Activated CD8-positive, alpha-beta memory T cell treated with anti-CD3 and anti-CD28 coated beads, Interleukin-2, amount 50 U/mL, for 1 hour (primary cell): ENCODE measurements around the gene CYP27A1.
"Not testable (repeated sequence)": the region's sequence is repeated elsewhere in the genome, so short reads cannot be mapped to it uniquely, and the experiment has no call there.

Source experiments
- DNase-seq: peaks from one replicate; pipeline ENCODE4 v3.0.0-alpha.2; 2020; ENCODE audit errors: extremely low read depth

CYP27A1 gene

DNA sequence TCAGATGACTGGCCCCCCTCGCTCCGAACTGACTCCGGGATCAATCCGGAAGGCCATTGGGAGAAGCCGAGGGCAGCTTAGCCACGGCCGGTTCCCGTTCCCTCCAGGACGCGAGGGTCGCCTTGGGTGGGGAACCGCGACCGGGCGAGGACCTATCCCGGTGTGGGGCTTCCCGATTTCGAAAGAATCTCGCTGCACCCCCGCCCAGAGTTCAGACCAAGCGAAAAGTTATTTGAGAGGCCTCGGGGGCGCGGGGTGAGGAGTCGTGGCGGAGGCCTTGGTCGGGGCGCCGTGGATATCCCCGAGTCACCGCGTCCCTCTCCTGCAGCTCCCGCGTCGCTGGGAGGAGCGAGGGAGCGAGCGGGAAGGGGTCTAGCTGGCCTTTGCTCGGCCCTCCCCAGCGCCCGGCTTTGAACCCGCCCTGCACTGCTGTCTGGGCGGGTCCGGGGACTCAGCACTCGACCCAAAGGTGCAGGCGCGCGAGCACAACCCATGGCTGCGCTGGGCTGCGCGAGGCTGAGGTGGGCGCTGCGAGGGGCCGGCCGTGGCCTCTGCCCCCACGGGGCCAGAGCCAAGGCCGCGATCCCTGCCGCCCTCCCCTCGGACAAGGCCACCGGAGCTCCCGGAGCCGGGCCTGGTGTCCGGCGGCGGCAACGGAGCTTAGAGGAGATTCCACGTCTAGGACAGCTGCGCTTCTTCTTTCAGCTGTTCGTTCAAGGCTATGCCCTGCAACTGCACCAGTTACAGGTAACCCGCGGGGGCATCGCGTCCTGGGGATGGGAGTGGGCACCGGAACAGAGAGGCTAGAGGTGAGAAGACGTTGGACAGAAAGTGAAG, at the start of gene CYP27A1:
Gene CYP27A1 (plus strand): TSS at position 457 of the 837 bp plus-strand sequence. CDS start 36 bp downstream, at position 493.
- DNase-seq = no peak

DNA sequence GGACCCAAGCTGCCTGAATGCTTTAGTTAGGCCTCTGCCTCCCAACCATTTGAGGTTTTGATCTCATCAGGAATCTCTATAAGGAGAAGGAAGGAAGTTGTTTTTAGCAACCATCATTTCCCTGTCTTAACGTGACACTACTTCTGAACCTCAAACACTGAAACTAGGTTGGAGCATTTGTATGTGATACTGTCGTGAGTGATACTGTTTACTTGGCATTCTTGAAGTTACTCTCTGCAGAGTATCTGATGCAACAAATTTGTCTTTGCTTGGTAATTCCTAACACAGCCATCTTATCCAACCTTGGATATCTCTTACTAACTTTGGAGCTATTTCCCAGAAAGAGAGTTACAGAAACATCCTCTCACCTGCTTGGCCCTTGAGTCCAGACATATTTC, 49.2 kb upstream of the CYP27A1 start:
- DNase-seq = no peak

DNA sequence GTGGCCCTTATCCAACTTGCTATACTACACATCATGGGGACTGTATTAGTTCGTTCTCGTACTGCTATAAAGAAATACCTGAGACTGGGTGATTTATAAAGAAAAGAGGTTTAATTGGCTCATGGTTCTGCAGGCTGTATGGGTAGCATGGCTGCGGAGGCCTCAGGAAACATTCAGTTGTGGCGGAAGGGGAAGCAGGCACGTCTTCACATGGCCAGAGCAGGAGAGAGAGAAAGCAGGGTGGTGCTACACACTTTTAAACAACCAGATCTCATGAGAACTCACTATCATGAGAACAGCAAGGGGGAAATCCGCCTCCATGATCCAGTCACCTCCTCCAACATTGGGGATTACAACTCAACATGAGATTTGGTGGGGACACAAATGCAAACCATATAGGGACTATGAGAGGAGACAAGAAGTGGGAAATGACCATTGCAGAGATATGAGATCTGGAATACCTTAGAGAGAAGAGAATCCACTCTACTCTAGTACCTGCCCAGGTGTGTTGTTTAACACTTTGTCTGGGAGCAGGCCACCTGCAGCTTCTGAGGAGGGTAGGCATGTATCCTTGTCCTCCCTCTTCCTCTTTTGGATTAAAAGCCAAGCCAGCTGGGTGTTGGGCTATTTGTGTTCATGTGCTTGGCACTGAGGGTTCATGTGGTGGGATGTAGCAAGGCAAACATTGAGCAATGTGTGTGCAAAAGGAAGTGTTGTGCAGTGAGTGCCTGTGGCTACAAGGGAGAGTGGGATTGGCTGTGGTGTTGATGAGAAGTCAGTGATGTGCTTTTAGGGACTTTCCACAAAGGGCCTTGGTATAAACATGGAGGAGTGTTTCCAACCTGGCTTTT, 48.6 kb upstream of the CYP27A1 start:
- DNase-seq = no peak

DNA sequence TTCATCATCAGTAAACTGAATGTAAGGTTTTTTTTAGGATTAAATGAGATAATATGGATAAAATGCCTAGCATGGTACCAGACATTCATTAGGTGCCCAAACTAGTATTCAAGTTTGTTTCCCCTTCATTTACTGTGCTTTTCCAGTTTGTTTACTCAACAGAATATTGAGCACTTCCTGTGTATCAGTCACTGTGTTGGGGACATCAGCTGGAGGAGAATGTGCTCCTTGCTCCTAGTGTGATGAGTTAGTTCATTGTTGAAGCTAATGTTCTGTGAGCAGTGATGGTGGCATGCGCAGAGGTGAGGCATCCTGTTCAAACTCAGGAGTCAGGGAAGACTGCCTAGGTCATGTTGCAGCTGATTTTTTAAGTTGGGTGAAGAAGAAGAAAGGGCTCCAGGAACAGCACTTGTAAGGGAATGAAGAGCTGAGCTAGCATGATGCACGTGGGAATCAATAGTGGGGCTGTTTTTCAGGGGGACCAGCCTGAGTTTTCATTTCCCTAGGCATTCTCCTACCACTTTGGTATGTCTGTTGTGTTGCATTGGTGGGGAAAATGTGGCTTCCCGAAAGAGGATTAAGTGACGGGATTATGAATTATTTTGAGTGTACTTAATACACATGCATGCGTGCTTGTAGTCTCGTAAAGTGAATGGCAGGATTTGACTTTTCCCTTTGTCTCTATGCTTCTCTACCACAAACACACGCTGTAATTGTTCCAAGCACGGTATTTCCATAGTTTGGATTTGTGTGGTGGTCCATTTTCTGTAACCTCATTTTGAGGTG, 47.6 kb upstream of the CYP27A1 start:
- DNase-seq = no peak

DNA sequence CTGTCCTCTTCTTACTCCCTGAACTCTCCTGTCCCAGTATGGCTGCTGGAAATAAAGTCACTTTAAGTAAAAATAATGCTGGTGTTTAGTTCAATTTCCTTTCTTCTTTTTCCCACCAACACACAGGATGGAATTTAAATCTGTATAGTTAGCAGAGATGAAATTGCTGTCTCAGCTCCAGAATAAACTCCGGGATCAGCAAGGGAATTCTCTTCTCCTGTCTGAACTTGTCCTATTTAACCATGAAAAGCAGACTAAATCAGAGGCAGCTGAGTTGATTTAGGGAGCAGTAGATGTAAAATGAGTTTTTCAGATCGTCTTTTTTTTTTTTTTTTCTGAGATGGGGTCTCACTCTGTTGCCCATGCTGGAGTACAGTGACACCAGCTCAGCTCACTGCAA, 45.4 kb upstream of the CYP27A1 start:
- no peak for DNase-seq

DNA sequence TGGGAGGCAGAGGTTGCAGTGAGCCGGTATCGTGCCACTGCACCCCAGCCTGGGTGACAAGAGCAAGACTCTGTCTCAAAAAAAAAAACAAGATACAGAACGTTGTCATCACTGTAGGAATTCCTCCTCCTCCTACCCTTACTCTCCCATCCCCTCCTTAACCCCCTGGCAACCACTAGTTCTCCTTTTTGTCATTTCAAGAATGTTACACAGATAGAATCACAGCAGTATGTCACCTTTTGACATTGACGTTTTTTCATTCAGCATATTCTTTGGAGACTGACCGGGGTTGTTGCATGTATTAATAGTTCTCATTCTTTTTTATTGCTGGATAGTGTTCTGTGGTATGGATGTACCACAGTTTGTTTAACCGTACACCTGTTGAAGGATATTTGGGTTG, 38.9 kb upstream of the CYP27A1 start:
- DNase-seq = no peak

DNA sequence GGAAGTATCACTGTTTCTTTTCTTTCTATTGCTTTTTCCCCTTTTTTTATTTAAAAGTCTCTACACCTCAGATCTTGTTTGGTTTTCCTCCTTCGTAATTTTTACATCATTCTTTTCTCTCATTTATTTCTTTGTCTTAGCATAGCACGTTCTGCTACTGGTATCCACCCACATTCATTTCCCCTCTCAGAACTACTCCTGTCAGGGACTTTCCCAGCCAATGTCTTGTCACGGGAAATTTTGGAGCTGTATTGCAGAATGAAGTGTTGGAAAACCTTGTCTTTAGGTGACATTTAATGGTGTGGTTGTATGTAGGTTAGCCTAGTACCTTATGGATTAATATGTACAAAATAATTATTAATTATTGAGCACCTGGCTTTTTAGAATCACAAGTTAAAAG, 37.3 kb upstream of the CYP27A1 start:
- no peak for DNase-seq

DNA sequence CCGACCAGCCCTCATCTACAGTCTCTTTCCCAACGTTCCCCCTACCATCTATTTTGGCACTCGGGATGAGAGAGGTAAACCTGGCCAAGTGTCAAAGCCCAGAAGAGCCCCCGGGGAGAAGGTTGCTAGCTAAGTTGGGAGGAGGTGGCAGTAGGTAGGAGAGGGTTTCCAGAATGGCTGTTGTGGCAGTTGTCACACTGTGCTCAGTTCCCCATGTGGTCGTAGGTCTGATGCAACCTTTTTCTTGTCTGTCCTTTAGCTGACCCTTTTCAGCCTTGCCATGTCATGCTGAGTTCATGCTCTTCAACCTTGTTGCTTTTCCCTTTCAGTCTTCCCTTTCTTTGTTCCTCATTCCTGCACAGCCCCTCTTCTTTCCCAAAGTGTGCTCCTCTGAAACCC, 36.8 kb upstream of the CYP27A1 start:
- no peak for DNase-seq

DNA sequence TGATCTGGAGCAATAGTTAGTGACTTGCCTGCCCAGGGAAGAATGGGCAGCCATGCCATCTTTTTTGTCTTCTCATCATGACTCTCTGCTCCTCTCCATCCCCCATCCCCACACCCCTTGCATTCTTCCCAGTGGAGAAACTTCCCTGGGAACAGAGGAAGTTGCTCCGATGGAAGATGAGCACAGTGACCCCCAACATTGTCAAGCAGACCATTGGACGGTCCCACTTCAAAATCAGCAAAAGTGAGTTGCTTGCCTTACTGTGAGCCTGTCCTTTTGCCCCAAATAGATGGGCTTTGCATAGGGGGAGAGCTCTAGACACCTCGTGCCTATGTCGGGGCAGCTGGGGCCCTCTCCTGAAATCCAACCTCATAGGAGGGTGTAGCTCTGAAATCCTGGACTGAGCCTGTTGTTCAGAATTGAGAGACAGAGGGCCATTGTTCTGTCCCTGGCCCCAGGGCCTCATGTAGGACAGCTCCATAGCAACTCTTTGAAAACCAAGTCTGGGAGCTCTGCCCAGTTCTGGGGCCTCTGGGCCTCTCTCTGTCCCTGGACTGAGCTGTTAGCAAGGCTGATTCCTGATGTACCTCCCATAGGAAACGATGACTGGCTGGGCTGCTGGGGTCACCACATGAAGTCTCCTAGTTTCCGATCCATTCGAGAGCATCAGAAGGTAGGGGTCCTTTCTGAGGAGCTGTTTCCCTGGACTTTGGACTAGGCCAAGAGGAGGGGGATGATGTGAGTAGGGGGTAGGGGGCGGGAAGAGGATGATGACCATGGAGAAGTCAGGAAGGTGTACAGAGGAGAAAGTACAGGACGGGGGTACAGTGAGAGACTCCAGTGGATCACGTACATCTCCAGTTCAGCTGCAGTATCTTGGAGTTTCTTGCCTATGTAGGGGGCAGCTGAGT, 36.1 kb upstream of the CYP27A1 start:
- no peak for DNase-seq

DNA sequence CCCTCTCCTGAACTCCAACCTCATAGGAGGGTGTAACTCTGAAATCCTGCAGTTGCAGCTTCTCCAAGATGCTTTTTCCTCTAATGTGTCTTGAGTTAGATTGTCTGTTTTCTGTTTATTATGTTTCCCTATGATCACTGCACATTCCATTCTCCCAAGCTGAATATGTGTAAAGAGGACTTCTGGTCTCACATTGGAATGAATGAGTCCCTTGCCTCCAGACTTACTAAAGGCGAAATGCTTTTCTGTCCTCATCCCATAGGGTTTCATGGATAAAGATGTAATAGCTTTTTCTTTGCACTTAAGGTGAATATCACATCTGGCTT, 35.5 kb upstream of the CYP27A1 start:
- DNase-seq = no peak

DNA sequence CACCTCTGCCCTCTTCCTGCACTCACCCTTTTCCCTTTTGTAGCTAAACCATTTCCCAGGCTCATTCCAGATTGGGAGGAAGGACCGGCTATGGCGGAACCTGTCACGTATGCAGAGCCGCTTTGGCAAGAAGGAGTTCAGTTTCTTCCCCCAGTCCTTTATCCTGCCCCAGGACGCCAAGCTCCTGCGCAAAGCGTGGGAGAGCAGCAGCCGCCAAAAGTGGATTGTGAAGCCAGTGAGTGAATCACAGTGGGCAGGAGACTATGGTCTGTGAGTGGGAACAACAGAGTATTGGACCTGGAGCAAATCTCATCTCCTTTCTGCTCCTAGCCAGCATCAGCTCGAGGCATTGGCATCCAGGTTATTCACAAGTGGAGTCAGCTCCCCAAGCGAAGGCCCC, 35.0 kb upstream of the CYP27A1 start:
- no peak for DNase-seq

DNA sequence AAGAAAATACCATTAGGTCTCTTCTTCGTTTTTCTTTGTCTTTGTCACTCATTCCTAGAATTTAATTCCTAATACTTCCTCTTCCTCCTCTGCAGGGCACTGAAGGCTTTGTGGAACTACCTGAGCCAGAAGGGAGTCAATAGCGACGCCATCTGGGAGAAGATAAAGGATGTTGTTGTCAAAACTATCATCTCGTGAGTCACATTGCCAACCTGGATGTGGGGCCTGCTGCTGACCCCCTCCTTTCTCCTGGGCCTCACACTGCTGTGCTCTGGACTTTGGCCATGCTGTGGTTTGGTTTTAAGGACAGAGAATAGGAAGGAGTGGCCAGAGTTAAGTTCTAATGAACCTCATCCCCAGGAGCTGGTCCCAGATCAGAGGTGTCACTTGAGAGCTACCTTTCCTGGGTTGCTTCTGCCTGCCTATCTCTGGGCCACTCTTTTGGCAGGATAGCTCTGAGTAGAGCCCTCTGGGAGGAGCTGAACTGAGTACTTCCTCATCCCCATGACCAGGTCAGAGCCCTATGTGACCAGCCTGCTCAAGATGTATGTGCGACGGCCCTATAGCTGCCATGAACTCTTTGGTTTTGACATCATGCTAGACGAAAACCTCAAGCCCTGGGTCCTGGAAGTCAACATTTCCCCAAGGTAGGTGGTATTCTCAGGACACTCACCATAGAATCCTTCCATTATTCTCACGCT, 33.1 kb upstream of the CYP27A1 start:
- DNase-seq = no peak

DNA sequence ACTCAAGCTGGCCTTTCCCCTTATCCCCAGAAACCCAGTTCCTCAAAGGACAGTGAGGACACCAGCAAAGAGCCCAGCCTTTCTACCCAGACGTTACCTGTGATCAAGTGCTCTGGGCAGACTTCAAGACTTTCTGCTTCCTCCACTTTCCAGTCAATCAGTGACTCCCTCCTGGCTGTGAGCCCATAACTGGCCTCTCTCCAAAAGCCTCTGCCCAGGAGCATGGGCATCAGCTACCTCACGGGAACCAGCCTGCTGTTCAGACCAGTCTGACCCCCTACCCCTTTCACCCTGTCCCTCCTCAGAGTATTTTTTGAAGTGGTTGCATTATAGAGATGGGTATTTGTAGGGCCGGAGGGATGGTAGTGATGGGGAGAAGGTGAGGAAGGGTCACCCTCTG, 27.7 kb upstream of the CYP27A1 start:
- no peak for DNase-seq

DNA sequence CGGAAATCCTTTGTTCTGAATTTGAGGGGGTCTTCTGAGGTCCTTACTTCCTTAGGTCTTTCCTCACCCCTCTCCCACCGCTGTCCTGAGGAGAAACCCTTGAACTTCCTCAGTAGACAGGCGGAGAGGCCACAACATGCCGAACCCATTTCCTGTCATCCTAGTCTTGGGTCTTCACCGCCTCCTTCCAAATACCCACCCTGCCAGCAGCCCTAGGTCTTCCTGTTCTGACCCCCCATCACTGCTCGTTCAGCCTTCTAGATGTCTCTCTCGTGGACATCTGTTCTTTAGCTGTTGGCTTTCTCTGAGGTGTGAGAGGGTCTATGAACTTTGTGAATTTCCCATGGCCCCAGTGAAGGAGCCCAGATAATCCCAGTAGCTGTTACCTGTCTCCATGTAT, 27.2 kb upstream of the CYP27A1 start:
- no peak for DNase-seq

DNA sequence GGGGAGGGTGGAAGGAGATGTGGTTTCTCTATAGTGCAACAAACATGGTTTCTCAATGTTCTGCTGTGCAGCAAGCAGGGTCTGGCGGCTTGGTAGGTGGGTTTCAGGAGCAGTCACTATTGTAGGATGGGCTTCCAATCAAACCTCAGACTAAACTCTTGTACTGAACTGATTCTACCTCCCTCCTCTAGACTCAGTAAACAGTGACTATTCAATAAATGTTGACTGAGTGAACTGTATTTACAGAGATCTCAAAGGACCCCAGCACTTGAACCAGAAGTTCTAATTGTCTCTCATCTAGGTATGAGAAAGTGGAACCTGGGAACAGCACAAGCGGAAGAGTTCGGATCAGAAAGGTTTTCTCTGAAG, 26.8 kb upstream of the CYP27A1 start:
- DNase-seq = no peak

DNA sequence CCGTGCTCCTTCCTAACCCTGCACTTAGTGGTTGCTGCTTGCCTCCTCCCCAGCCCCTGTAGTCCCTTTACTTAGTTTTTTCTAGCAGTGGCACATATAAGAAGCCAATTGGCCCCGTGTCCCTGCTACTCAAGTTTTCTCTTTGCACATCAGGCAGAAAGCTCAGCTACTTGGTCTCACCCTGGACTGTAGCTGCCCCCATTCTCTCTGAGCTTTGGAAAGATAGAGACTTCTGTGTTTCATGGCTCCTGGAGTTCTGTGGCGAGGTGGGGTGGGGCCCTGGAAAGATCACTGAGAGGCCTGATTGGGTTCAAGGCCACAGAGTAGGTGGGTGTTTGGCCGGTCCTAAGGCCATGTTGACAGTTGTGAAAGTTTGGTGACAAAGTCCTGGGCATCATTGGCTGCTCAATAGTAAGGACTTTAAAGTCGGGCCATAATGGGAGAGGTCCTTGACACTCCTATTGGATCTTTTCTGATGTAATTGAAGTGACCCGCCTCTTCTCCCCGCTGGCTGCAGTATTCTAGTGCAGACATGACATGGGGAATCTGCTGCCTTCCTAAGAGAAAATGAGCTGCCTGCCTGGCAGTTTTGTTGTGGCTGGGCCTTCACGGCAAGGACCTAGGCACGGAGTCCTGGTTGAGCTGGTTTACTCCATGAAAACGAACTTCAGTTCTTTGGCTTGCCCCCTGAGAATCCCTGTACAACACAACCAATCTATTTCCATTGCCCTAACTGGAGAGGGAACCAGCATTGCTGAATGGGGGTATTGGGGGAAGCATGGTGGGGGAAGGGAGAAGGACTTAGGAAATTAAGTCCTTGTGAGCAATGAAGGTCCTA, 26.2 kb upstream of the CYP27A1 start:
- DNase-seq = no peak

DNA sequence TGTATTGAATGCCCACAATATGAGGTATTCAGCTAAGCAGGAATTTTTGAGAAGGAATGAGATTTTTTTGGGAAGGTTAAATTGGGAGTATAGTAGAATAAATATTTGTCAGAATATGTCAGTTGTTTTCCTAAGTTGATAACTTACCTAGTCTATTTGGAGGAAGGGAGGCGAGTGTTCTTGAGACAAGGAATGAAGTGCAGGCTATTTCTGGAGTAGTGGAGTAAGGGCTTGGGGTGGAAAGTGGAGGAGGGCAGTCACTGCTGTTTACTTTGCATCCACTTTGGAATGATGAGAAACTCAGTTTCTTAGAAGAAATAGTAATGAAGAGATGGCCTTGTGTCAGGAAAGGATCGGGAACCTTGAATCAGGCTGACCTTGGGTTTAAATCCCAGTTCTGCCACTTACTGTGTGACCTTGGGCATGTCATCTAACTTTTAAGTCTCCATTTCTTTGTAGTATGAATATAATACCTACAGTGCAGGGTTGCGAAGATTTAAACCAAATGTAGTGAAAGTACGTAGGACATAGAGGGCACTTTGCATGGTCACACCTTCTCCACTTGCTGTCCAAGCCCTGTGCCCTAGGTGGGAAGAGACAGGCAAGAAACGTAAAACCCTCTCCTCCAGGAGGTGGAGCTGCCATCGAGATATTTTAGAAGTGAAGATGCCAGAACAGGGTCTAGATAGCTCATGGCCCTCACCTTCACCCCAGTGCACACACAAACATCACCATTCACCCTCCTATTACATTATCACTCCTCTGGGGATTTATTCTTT, 25.2 kb upstream of the CYP27A1 start:
- no peak for DNase-seq

DNA sequence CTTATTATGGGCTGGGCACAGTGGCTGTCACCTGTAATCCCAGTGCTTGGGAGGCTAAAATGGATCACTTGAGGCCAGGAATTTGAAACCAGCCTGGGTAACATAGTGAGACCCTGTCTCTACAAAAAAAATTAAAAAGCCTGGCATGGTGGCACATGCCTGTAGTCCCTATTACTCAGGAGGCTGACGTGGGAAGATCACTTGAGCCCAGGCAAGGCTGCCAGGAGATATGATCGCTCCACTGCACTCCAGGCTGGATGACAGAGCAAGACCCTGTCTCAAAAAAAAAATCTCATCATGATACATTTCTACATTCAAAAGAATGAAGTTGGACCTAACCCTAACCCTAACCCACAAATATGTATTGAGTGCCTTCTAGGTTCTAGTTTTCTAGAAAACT, 20.2 kb upstream of the CYP27A1 start:
- no peak for DNase-seq

DNA sequence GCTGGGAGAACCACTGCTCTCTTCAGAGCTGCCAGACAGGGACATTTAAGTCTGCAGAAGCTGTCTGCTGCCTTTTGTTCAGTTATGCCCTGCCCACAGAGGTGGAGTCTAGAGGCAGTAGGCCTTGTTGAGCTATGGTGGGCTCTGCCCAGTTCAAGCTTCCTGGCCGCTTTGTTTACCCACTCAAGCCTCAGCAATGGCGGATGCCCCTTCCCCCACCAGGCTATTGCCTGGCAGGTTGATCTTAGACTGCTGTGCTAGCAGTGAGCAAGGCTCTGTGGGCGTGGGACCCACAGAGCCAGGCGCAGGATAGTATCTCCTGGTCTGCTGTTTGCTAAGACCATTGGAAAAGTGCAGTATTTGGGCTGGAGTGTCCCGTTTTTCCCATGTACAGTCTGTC, 9.2 kb upstream of the CYP27A1 start:
- not testable (repeated sequence) for DNase-seq
